Measurements from ENCODE around the gene TCHHL1.

DNA sequence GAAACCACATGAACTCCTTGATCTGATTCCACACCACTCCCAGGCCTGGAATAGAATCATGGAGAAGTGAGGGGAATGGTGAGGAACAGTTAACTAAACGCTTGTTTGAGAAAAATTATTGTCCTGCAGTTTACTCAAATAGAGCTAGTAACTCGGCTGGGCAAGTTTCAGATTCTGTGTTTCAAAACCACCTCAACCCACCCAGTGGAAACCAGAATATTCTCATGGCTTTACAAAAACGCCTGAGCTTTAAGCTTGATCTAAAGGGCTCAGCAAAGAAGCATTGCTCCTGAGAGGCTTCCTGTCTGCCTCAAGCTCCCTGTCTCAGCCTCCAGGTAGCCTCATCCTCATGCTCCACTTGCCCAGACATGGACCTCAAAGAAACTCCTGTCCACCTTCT, 16.6 kb downstream of the TCHHL1 start:
- no peak for TF ChIP-seq MAFK (IDR thresholded peaks at IDR 0.05; ENCODE audit: low read depth, low read length)
- no peak for TF ChIP-seq CTCF (conservative IDR thresholded peaks at IDR 0.05; ENCODE audit: low read depth, low read length)
- no peak for TF ChIP-seq BHLHE40 (IDR thresholded peaks at IDR 0.05; ENCODE audit: low read depth, low read length)
- TF ChIP-seq, protein P1, sequence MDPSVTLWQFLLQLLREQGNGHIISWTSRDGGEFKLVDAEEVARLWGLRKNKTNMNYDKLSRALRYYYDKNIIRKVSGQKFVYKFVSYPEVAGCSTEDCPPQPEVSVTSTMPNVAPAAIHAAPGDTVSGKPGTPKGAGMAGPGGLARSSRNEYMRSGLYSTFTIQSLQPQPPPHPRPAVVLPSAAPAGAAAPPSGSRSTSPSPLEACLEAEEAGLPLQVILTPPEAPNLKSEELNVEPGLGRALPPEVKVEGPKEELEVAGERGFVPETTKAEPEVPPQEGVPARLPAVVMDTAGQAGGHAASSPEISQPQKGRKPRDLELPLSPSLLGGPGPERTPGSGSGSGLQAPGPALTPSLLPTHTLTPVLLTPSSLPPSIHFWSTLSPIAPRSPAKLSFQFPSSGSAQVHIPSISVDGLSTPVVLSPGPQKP (IDR thresholded peaks at IDR 0.05; ENCODE audit: borderline replicate concordance, low read depth, low read length) = no peak
- no peak for TF ChIP-seq CHD1 (IDR thresholded peaks at IDR 0.05; ENCODE audit: low read depth, low read length)
- TF ChIP-seq FOS (IDR thresholded peaks at IDR 0.05; ENCODE audit: low read depth, low read length) = no peak
- no peak for TF ChIP-seq POLR2A (IDR thresholded peaks at IDR 0.05; ENCODE audit: low read depth, low read length)
- no peak for TF ChIP-seq MXI1 (IDR thresholded peaks at IDR 0.05; ENCODE audit: borderline replicate concordance, low read depth, low read length)
- no peak for TF ChIP-seq SMC3 (IDR thresholded peaks at IDR 0.05; ENCODE audit: low read depth, low read length)
- TF ChIP-seq RAD21 (IDR thresholded peaks at IDR 0.05; ENCODE audit: low read length) = no peak
- no peak for TF ChIP-seq NFE2L2 (IDR thresholded peaks at IDR 0.05; ENCODE audit: low read depth, low read length)
